BE2C (cell line): ENCODE data around the gene DENND4A.

ENCODE experiments used
- DNase-seq: peaks from one replicate; pipeline ENCODE4 v3.0.0-alpha.2; 2020
- H3K27me3 ChIP-seq: fragments of 250-450 bp; sonication (Bioruptor Pico); 2 replicates; pipeline ENCODE4 v1.5.1; 2020; ENCODE audit warnings: mild to moderate bottlenecking
- H3K36me3 ChIP-seq: fragments of 250-450 bp; sonication (Bioruptor Pico); 2 replicates; pipeline ENCODE4 v1.5.1; 2020; ENCODE audit warnings: mild to moderate bottlenecking
- H3K4me1 ChIP-seq: fragments of 250-450 bp; sonication (Bioruptor Pico); 2 replicates; pipeline ENCODE4 v1.5.1; 2020
- H3K4me3 ChIP-seq: 2 replicates; pipeline ENCODE4 v1.5.1; 2011; ENCODE audit warnings: low read depth, low read length
- H3K9me3 ChIP-seq: fragments of 250-450 bp; sonication (Bioruptor Pico); 2 replicates; pipeline ENCODE4 v1.5.1; 2020
- CTCF ChIP-seq: IDR thresholded peaks from 2 replicates; pipeline ENCODE4 v1.5.1; 2012; ENCODE audit warnings: mild to moderate bottlenecking, low read depth, low read length

DENND4A gene

GRCh38 chr15:65631503-65631902, 160.6 kb downstream of the DENND4A start:
- no peaks in the 10 kb centered on the region for H3K36me3 ChIP-seq
- H3K27me3 ChIP-seq = no peaks in the 10 kb centered on the region
- no peak for DNase-seq
- H3K9me3 ChIP-seq = no peaks in the 10 kb centered on the region
- H3K4me1 ChIP-seq = no peaks in the 10 kb centered on the region
- no peak overlapping the region for H3K4me3 ChIP-seq
- no peak for TF ChIP-seq CTCF

- H3K36me3 ChIP-seq = no peaks in the 10 kb centered on the region
- no peak overlapping the region for H3K4me3 ChIP-seq
- TF ChIP-seq CTCF = no peak
- no peak for DNase-seq
- H3K4me1 ChIP-seq = no peaks in the 10 kb centered on the region
- no peaks in the 10 kb centered on the region for H3K27me3 ChIP-seq
- no peaks in the 10 kb centered on the region for H3K9me3 ChIP-seq
Measured at GRCh38 chr15:65630760-65631159, 161.3 kb downstream of the DENND4A start.

GRCh38 chr15:65629548-65629947, 162.5 kb downstream of the DENND4A start:
- Histone ChIP-seq H3K36me3 (no peaks in the 10 kb centered on the region), H3K4me1 (no peaks in the 10 kb centered on the region), H3K4me3 (no peak overlapping the region), H3K9me3 (no peaks in the 10 kb centered on the region), H3K27me3 (no peaks in the 10 kb centered on the region)
- DNase-seq = no peak
- no peak for TF ChIP-seq CTCF

- DNase-seq = no peak
- TF ChIP-seq CTCF = no peak
- Histone ChIP-seq H3K27me3 (no peaks in the 10 kb centered on the region), H3K4me1 (no peaks in the 10 kb centered on the region), H3K36me3 (no peaks in the 10 kb centered on the region), H3K4me3 (no peak overlapping the region), H3K9me3 (no peaks in the 10 kb centered on the region)
Measured at GRCh38 chr15:65626856-65627255, 165.2 kb downstream of the DENND4A start.

GRCh38 chr15:65623103-65623502, 169.0 kb downstream of the DENND4A start:
- Histone ChIP-seq H3K27me3 (no peaks in the 10 kb centered on the region), H3K9me3 (no peaks in the 10 kb centered on the region), H3K36me3 (no peaks in the 10 kb centered on the region), H3K4me3 (no peak overlapping the region), H3K4me1 (no peaks in the 10 kb centered on the region)
- DNase-seq = no peak
- TF ChIP-seq CTCF = no peak

- TF ChIP-seq CTCF = no peak
Measured at GRCh38 chr15:65621638-65622037, 170.5 kb downstream of the DENND4A start, which contains the start of gene SLC24A1. Gene SLC24A1 (plus strand): TSS chr15:65621938. CDS start chr15:65624081, 2,143 bp downstream.

More at GRCh38 chr15:65621638-65622037, 170.5 kb downstream of the DENND4A start, which contains the start of gene SLC24A1:
- no peaks in the 10 kb centered on the region for H3K36me3 ChIP-seq
- H3K27me3 ChIP-seq = no peaks in the 10 kb centered on the region
- no peak for DNase-seq
- H3K9me3 ChIP-seq = no peaks in the 10 kb centered on the region
- no peaks in the 10 kb centered on the region for H3K4me1 ChIP-seq
- no peak within 1 kb of the TSS for H3K4me3 ChIP-seq
